ENCODE data around the gene ATAD3A. TPM values are rescaled to one million over a fixed set of nuclear protein-coding genes. Genes with fewer than 3 reads are reported as not detected.
A peak's percentile ranks its signal among the peaks of the same experiment; 100 is the strongest.

Gene ATAD3A
- total and polyA plus RNA-seq, 9 of the 15 experiments (the other 6 are each of a cell fraction or from before 2014, with no cell fraction given): 0.10 to 173 (median 36.7) TPM

DNA sequence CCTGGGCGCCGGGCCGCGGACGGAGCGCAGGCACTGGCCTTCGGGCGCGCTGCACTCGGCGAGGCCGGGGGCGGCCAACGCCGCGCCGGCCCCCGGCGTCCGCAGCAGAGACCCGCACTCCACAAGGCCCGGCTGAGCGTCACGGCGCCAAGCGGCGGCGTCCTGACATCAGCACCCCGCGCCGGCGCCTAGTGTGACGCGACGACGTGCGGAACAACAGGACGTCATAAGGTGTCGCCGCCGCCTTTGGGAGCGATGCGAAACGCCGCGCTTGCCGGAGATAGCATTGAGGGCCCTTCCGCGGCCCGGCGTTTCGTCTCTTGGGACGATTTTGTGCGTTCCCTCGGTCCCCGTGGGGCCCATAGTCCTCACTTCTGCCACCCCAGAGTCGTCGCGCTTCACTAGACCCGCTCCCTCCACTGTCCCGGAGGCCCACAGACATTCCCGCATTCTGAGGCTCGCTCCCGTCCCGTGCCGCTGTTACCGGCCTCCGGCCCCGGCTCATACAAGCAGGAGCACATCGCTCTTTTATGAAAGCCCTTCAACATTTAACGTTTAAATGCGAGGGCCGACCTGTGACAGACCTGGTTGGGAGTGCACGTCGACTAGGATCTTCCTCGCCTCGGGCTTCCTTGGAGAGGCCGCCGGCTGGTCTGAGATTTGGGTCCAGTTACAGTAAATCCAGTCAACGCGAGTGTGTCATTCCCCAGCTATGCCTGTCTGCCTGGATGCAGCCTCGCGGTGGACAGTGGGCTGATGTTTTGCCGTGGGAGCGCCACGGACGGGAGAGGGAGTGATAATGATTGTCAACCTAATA, 63.0 kb downstream of the ATAD3A start, which contains the start of gene SSU72 (continued):
- TF ChIP-seq CREBBP (IDR thresholded peaks at IDR 0.05; ENCODE audit: low read depth, low read length): no peak
- no peak for TF ChIP-seq DPF2 (IDR thresholded peaks at IDR 0.05)
- TF ChIP-seq, protein P1, sequence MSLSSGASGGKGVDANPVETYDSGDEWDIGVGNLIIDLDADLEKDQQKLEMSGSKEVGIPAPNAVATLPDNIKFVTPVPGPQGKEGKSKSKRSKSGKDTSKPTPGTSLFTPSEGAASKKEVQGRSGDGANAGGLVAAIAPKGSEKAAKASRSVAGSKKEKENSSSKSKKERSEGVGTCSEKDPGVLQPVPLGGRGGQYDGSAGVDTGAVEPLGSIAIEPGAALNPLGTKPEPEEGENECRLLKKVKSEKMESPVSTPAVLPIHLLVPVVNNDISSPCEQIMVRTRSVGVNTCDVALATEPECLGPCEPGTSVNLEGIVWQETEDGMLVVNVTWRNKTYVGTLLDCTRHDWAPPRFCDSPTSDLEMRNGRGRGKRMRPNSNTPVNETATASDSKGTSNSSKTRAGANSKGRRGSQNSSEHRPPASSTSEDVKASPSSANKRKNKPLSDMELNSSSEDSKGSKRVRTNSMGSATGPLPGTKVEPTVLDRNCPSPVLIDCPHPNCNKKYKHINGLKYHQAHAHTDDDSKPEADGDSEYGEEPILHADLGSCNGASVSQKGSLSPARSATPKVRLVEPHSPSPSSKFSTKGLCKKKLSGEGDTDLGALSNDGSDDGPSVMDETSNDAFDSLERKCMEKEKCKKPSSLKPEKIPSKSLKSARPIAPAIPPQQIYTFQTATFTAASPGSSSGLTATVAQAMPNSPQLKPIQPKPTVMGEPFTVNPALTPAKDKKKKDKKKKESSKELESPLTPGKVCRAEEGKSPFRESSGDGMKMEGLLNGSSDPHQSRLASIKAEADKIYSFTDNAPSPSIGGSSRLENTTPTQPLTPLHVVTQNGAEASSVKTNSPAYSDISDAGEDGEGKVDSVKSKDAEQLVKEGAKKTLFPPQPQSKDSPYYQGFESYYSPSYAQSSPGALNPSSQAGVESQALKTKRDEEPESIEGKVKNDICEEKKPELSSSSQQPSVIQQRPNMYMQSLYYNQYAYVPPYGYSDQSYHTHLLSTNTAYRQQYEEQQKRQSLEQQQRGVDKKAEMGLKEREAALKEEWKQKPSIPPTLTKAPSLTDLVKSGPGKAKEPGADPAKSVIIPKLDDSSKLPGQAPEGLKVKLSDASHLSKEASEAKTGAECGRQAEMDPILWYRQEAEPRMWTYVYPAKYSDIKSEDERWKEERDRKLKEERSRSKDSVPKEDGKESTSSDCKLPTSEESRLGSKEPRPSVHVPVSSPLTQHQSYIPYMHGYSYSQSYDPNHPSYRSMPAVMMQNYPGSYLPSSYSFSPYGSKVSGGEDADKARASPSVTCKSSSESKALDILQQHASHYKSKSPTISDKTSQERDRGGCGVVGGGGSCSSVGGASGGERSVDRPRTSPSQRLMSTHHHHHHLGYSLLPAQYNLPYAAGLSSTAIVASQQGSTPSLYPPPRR (CRISPR knock-in tag; IDR thresholded peaks at IDR 0.05; ENCODE audit: borderline replicate concordance): peak; percentile 91; the same call in 1 of the 2 replicates
- TF ChIP-seq NFE2L1 (tag; IDR thresholded peaks at IDR 0.05; ENCODE audit: borderline replicate concordance, low read depth): no peak
- TF ChIP-seq RUNX1 (IDR thresholded peaks at IDR 0.05; ENCODE audit: low read depth): 0 out of 2 replicates have a peak, but pooled peaks have one; percentile 44
- TF ChIP-seq, protein P2, sequence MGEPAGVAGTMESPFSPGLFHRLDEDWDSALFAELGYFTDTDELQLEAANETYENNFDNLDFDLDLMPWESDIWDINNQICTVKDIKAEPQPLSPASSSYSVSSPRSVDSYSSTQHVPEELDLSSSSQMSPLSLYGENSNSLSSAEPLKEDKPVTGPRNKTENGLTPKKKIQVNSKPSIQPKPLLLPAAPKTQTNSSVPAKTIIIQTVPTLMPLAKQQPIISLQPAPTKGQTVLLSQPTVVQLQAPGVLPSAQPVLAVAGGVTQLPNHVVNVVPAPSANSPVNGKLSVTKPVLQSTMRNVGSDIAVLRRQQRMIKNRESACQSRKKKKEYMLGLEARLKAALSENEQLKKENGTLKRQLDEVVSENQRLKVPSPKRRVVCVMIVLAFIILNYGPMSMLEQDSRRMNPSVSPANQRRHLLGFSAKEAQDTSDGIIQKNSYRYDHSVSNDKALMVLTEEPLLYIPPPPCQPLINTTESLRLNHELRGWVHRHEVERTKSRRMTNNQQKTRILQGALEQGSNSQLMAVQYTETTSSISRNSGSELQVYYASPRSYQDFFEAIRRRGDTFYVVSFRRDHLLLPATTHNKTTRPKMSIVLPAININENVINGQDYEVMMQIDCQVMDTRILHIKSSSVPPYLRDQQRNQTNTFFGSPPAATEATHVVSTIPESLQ (CRISPR knock-in tag; IDR thresholded peaks at IDR 0.05): peak; percentile 89; the same call in 1 of the 2 replicates
- 0 out of 2 replicates have a peak, but pooled peaks have one; percentile 25 for TF ChIP-seq TCF7L2 (IDR thresholded peaks at IDR 0.05; ENCODE audit: low read depth, low read length)
- TF ChIP-seq, protein P3, sequence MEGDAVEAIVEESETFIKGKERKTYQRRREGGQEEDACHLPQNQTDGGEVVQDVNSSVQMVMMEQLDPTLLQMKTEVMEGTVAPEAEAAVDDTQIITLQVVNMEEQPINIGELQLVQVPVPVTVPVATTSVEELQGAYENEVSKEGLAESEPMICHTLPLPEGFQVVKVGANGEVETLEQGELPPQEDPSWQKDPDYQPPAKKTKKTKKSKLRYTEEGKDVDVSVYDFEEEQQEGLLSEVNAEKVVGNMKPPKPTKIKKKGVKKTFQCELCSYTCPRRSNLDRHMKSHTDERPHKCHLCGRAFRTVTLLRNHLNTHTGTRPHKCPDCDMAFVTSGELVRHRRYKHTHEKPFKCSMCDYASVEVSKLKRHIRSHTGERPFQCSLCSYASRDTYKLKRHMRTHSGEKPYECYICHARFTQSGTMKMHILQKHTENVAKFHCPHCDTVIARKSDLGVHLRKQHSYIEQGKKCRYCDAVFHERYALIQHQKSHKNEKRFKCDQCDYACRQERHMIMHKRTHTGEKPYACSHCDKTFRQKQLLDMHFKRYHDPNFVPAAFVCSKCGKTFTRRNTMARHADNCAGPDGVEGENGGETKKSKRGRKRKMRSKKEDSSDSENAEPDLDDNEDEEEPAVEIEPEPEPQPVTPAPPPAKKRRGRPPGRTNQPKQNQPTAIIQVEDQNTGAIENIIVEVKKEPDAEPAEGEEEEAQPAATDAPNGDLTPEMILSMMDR (IDR thresholded peaks at IDR 0.05 in 2 of 3, conservative IDR thresholded peaks at IDR 0.05 in 1 of 3; ENCODE audit: insufficient read depth in 2 of 3, low read depth in 1 of 3, low read length in 3 of 3): peak in 2 of 3 experiments; percentile 9 to 22; a peak in 2 of 6 replicates
- TF ChIP-seq ZNF282 (CRISPR knock-in tag; IDR thresholded peaks at IDR 0.05): no peak
- peak; percentile 72; the same call in 1 of the 2 replicates for TF ChIP-seq LCOR (CRISPR knock-in tag; IDR thresholded peaks at IDR 0.05)
- no peak for TF ChIP-seq POLR3A (IDR thresholded peaks at IDR 0.05; ENCODE audit: borderline replicate concordance, extremely low read depth, insufficient read depth, insufficient read length)
- TF ChIP-seq ZNF124 (CRISPR knock-in tag; IDR thresholded peaks at IDR 0.05): no peak
- no peak for TF ChIP-seq NCOA4 (IDR thresholded peaks at IDR 0.05; ENCODE audit: partially characterized antibody)
- TF ChIP-seq, protein P4, sequence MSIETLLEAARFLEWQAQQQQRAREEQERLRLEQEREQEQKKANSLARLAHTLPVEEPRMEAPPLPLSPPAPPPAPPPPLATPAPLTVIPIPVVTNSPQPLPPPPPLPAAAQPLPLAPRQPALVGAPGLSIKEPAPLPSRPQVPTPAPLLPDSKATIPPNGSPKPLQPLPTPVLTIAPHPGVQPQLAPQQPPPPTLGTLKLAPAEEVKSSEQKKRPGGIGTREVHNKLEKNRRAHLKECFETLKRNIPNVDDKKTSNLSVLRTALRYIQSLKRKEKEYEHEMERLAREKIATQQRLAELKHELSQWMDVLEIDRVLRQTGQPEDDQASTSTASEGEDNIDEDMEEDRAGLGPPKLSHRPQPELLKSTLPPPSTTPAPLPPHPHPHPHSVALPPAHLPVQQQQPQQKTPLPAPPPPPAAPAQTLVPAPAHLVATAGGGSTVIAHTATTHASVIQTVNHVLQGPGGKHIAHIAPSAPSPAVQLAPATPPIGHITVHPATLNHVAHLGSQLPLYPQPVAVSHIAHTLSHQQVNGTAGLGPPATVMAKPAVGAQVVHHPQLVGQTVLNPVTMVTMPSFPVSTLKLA (conservative IDR thresholded peaks at IDR 0.05): peak; percentile 66 to 91; a peak in 3 of 4 replicates
- peak in 1 of 2 experiments; percentile 94; a peak in 2 of 4 replicates for TF ChIP-seq CSDE1 (IDR thresholded peaks at IDR 0.05)
- TF ChIP-seq CHCHD3 (CRISPR knock-in tag; IDR thresholded peaks at IDR 0.05): 0 out of 2 replicates have a peak, but pooled peaks have one; percentile 30
- TF ChIP-seq SUPT5H (IDR thresholded peaks at IDR 0.05): peak; percentile 95

Data from K562 (cell line).